Left lung (tissue), 10 donors: Measurements from ENCODE around the gene KCNA4. TPM values are rescaled to one million over a fixed set of nuclear protein-coding genes. Genes with fewer than 3 reads are reported as not detected.
A peak's percentile ranks its signal among the peaks of the same experiment; 100 is the strongest.
"Not testable (repeated sequence)": the region's sequence is repeated elsewhere in the genome, so short reads cannot be mapped to it uniquely, and the experiment has no call there.

ENCODE experiments used
- ATAC-seq: fragments of 200-7000 bp; cut with Tn5 transposase; one replicate; pipeline ENCODE4 v1.9.1; 2020; ENCODE audit warnings: moderate library complexity
- DNase-seq, 4 donors: peaks; one replicate each; pipeline ENCODE4 v3.0.0-alpha.2; 2013 to 2020
- H3K27ac ChIP-seq, 2 donors: fragments of 200-600 bp; sonication (generic) in 1 of 2; one replicate each; pipeline versions ENCODE4 v1.5.0 to v1.8.0; 2020 to 2021
- H3K27me3 ChIP-seq, 2 donors: fragments of 200-600 bp; sonication (generic) in 1 of 2; one replicate each; pipeline versions ENCODE4 v1.5.0 to v1.8.0; 2020 to 2021
- H3K36me3 ChIP-seq, 2 donors: fragments of 200-600 bp; sonication (generic) in 1 of 2; one replicate each; pipeline versions ENCODE4 v1.5.0 to v1.8.0; 2020 to 2021
- H3K4me1 ChIP-seq, 2 donors: fragments of 200-600 bp; one replicate each; pipeline ENCODE4 v1.8.0; 2021
- H3K4me3 ChIP-seq, 2 donors: fragments of 200-600 bp; sonication (generic) in 1 of 2; one replicate each; pipeline versions ENCODE4 v1.5.0 to v1.8.0; 2020 to 2021; ENCODE audit warnings: mild to moderate bottlenecking in 1 of 2
- H3K9me3 ChIP-seq, 2 donors: fragments of 200-600 bp; sonication (generic) in 1 of 2; one replicate each; pipeline versions ENCODE4 v1.5.0 to v1.8.0; 2020 to 2021
- intact Hi-C, 2 donors: fragments of 100-400 bp; cut with DNase I; formaldehyde crosslinking; loops; one replicate each; pipeline versions ENCODE4 v1.11.2 to v1.14.2; 2022
- polyA plus RNA-seq, 6 donors: library from polyadenylated mRNA; unstranded; fragments of 120-200 nt; gene quantifications; one replicate each; pipeline ENCODE4 v1.2.1, GENCODE V29; 2013; ENCODE audit not compliant: insufficient read length in 6 of 6
- total RNA-seq, 2 donors: library from RNA; stranded (reverse); fragmentation: NEBNext Ultra II Directional; extraction: Animal tissue kit (Norgen Biotek cat#: 25700); gene quantifications; one replicate each; pipeline ENCODE4 v1.2.1, GENCODE V29; 2021
- TF ChIP-seq, protein P1 (sequence below), 2 donors: fragments of 200-600 bp; sonication (generic) in 1 of 2; IDR thresholded peaks; one replicate each; pipeline versions ENCODE4 v1.5.0 to v1.8.0; 2021; ENCODE audit warnings: antibody characterized with exemption in 2 of 2
- donor health status: DM: no; HTN: yes; CAD: no.
- donor health status: DM: no; HTN: no; CAD: no.

Gene KCNA4
- total and polyA plus RNA-seq, 8 donors, result 0.73 to 10.8 (median 6.3) TPM; not detected in 1

GRCh38 chr11:30046578-30046945 is 29.7 kb upstream of the KCNA4 start:
- no peak for ATAC-seq
- DNase-seq, result no peak
- TF ChIP-seq, protein P1, sequence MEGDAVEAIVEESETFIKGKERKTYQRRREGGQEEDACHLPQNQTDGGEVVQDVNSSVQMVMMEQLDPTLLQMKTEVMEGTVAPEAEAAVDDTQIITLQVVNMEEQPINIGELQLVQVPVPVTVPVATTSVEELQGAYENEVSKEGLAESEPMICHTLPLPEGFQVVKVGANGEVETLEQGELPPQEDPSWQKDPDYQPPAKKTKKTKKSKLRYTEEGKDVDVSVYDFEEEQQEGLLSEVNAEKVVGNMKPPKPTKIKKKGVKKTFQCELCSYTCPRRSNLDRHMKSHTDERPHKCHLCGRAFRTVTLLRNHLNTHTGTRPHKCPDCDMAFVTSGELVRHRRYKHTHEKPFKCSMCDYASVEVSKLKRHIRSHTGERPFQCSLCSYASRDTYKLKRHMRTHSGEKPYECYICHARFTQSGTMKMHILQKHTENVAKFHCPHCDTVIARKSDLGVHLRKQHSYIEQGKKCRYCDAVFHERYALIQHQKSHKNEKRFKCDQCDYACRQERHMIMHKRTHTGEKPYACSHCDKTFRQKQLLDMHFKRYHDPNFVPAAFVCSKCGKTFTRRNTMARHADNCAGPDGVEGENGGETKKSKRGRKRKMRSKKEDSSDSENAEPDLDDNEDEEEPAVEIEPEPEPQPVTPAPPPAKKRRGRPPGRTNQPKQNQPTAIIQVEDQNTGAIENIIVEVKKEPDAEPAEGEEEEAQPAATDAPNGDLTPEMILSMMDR (IDR thresholded peaks at IDR 0.05), result no peak
- Histone ChIP-seq H3K4me3 (no peak overlapping the region), H3K27ac (no peak overlapping the region), H3K9me3 (no peaks in the 10 kb centered on the region), H3K27me3 (no peaks in the 10 kb centered on the region), H3K36me3 (no peaks in the 10 kb centered on the region), H3K4me1 (no peaks in the 10 kb centered on the region)
- intact Hi-C loops, result no loop called here

DNA sequence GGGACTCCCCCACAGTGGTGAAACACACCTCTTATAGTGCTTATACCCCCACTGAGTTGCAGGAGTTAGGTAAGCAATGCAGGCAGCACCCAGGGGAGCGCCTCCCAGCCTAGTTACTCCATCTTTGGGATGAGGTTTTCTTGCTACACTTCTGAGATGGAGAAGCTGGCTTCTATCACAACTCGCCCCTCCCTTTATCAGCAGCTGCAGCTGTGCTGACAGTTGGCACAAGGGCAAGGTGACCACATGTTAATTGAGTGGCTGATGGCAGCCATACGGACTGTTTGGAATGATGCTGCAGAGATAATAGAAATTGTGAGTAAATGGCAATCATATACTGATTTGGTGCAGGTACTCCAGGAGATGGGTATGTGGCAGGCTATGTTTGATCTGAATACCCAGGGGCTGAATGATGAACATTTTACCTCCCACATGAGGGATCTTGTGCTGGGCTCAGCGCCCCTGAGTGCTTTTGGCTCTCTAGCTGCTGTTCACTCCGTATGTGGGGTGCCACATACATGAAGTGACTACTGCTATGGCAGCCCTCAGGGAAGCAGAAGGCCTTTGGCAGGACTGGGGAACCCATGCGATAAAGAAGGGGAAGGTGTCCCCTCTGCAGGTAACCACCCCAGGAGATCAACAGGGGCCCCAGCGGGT is 29.2 kb upstream of the KCNA4 start:
- Histone ChIP-seq H3K4me1 (no peaks in the 10 kb centered on the region), H3K9me3 (no peaks in the 10 kb centered on the region), H3K27ac (no peak overlapping the region), H3K27me3 (no peaks in the 10 kb centered on the region), H3K36me3 (no peaks in the 10 kb centered on the region), H3K4me3 (no peak overlapping the region)
- DNase-seq, result peak in 1 of 4 donors; percentile 3
- intact Hi-C loops, result no loop called here
- TF ChIP-seq, protein P1 (IDR thresholded peaks at IDR 0.05), result no peak
- ATAC-seq, result no peak

- no peak for ATAC-seq
Measured at GRCh38 chr11:30045144-30045543, 28.3 kb upstream of the KCNA4 start.

DNA sequence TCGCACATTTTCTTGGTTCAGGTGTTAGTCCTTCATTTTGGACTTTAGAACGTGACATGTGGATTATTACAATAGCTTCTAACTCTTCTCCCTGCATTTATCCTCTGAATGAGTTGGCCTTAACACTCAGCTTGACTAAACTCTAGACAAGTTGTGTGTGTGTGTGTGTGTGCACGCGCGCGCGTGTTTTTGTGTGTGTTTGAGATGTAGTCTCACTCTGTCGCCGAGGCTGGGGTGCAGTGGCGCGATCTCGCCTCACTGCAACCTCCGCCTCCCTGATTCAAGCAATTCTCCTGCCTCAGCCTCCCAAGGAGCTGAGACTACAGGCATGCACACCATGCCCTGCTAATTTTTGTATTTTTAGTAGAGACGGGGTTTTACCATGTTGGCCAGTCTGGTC is 24.3 kb upstream of the KCNA4 start:
- ATAC-seq (no peak), DNase-seq (peak in 1 of 4 donors; percentile 50)
- H3K27ac ChIP-seq, result no peak overlapping the region
- TF ChIP-seq, protein P1 (IDR thresholded peaks at IDR 0.05), result no peak
- intact Hi-C loops, result no loop called here
- no peaks in the 10 kb centered on the region for H3K27me3 ChIP-seq
- no peak overlapping the region for H3K4me3 ChIP-seq
- H3K36me3 ChIP-seq, result no peaks in the 10 kb centered on the region
- no peaks in the 10 kb centered on the region for H3K9me3 ChIP-seq
- H3K4me1 ChIP-seq, result no peaks in the 10 kb centered on the region

More at GRCh38 chr11:30045144-30045543, 28.3 kb upstream of the KCNA4 start:
- Histone ChIP-seq H3K9me3 (no peaks in the 10 kb centered on the region), H3K27me3 (no peaks in the 10 kb centered on the region), H3K4me1 (no peaks in the 10 kb centered on the region), H3K4me3 (no peak overlapping the region), H3K27ac (no peak overlapping the region), H3K36me3 (no peaks in the 10 kb centered on the region)
- TF ChIP-seq, protein P1 (IDR thresholded peaks at IDR 0.05), result no peak
- DNase-seq, result no peak
- intact Hi-C loops, result no loop called here

GRCh38 chr11:30034746-30035145 is 17.9 kb upstream of the KCNA4 start:
- H3K4me1 ChIP-seq, H3K4me3 ChIP-seq, ATAC-seq, H3K36me3 ChIP-seq, H3K27ac ChIP-seq, DNase-seq, intact Hi-C loops, H3K27me3 ChIP-seq: not testable (repeated sequence)
- H3K9me3 ChIP-seq, result peaks cover 0 to 12% of the 10 kb centered on the region in 2 donors

- H3K9me3 ChIP-seq, result peaks cover 0 to 12% of the 10 kb centered on the region in 2 donors
- H3K4me3 ChIP-seq, DNase-seq, ATAC-seq, H3K4me1 ChIP-seq, H3K27ac ChIP-seq, intact Hi-C loops, H3K36me3 ChIP-seq, H3K27me3 ChIP-seq: not testable (repeated sequence)
Measured at GRCh38 chr11:30034166-30034565, 17.3 kb upstream of the KCNA4 start.
